ENCODE measurements around the gene RNF152. TPM values are rescaled to one million over a fixed set of nuclear protein-coding genes. Genes with fewer than 3 reads are reported as not detected.

The RNF152 gene
- total RNA-seq, 1 experiment from 2014 or later = 2.4 TPM

GRCh38 chr18:61823595-61823994 lies 69.2 kb downstream of the RNF152 start:
- ChIA-PET CTCF (no interaction called here), POLR2A (no interaction called here)

GRCh38 chr18:61822879-61823278 lies 69.9 kb downstream of the RNF152 start:
- Mint-ChIP-seq H3K4me3 (ENCODE audit: unreplicated experiment) (no peak overlapping the region), H3K27me3 (ENCODE audit: insufficient read depth, unreplicated experiment) (no peaks in the 10 kb centered on the region), H3K4me1 (ENCODE audit: low read depth, unreplicated experiment) (no peaks in the 10 kb centered on the region), H3K27ac (ENCODE audit: unreplicated experiment) (no peak overlapping the region), H3K9me3 (ENCODE audit: unreplicated experiment) (peaks cover 9% of the 10 kb centered on the region), H3K36me3 (ENCODE audit: insufficient read depth, unreplicated experiment) (no peaks in the 10 kb centered on the region)
- Histone ChIP-seq H3K36me3 (ENCODE audit: control insufficient read depth, insufficient read depth, low read length) (no peaks in the 10 kb centered on the region), H3K27me3 (replicated peaks; ENCODE audit: control insufficient read depth, insufficient read depth, low read length) (no peaks in the 10 kb centered on the region), H3K4me3 (ENCODE audit: low read depth, low read length) (no peak overlapping the region), H3K9me3 (no peaks in the 10 kb centered on the region), H3K4me1 (no peaks in the 10 kb centered on the region)
- CTCF ChIA-PET = no interaction called here
- BruUV-seq (replicated peaks) = no TSS peak
- intact Hi-C loops (cut with micrococcal nuclease; ENCODE audit: unreplicated experiment) = no loop called here
- POLR2A ChIA-PET = no interaction called here
- TF ChIP-seq CTCF (IDR thresholded peaks at IDR 0.05; ENCODE audit: insufficient read depth in 1 of 2, low read depth in 1 of 2, low read length in 1 of 2, severe bottlenecking in 1 of 2, unreplicated experiment in 1 of 2) = no peak
- no peak for DNase-seq

More at GRCh38 chr18:61823595-61823994, 69.2 kb downstream of the RNF152 start:
- Mint-ChIP-seq H3K4me1 (ENCODE audit: low read depth, unreplicated experiment) (no peaks in the 10 kb centered on the region), H3K9me3 (ENCODE audit: unreplicated experiment) (peaks cover 9% of the 10 kb centered on the region), H3K27me3 (ENCODE audit: insufficient read depth, unreplicated experiment) (no peaks in the 10 kb centered on the region), H3K4me3 (ENCODE audit: unreplicated experiment) (no peak overlapping the region), H3K27ac (ENCODE audit: unreplicated experiment) (no peak overlapping the region), H3K36me3 (ENCODE audit: insufficient read depth, unreplicated experiment) (no peaks in the 10 kb centered on the region)
- intact Hi-C loops (cut with micrococcal nuclease; ENCODE audit: unreplicated experiment) = no loop called here
- Histone ChIP-seq H3K27me3 (replicated peaks; ENCODE audit: control insufficient read depth, insufficient read depth, low read length) (no peaks in the 10 kb centered on the region), H3K4me3 (ENCODE audit: low read depth, low read length) (no peak overlapping the region), H3K36me3 (ENCODE audit: control insufficient read depth, insufficient read depth, low read length) (no peaks in the 10 kb centered on the region), H3K9me3 (no peaks in the 10 kb centered on the region), H3K4me1 (no peaks in the 10 kb centered on the region)
- no TSS peak for BruUV-seq (replicated peaks)
- TF ChIP-seq CTCF (IDR thresholded peaks at IDR 0.05; ENCODE audit: insufficient read depth in 1 of 2, low read depth in 1 of 2, low read length in 1 of 2, severe bottlenecking in 1 of 2, unreplicated experiment in 1 of 2) = no peak
- DNase-seq = no peak

- DNase-seq = no peak
- no peaks in the 10 kb centered on the region for H3K4me1 Mint-ChIP-seq (ENCODE audit: low read depth, unreplicated experiment)
- CTCF ChIA-PET = no interaction called here
- no peaks in the 10 kb centered on the region for H3K36me3 ChIP-seq (ENCODE audit: control insufficient read depth, insufficient read depth, low read length)
- POLR2A ChIA-PET = no interaction called here
- no TSS peak for BruUV-seq (replicated peaks)
- no peaks in the 10 kb centered on the region for H3K4me1 ChIP-seq
- H3K27ac Mint-ChIP-seq (ENCODE audit: unreplicated experiment) = no peak overlapping the region
- H3K9me3 ChIP-seq = no peaks in the 10 kb centered on the region
- no peak overlapping the region for H3K4me3 ChIP-seq (ENCODE audit: low read depth, low read length)
- H3K27me3 Mint-ChIP-seq (ENCODE audit: insufficient read depth, unreplicated experiment) = no peaks in the 10 kb centered on the region
- intact Hi-C loops (cut with micrococcal nuclease; ENCODE audit: unreplicated experiment) = no loop called here
- no peak for TF ChIP-seq CTCF (IDR thresholded peaks at IDR 0.05; ENCODE audit: insufficient read depth in 1 of 2, low read depth in 1 of 2, low read length in 1 of 2, severe bottlenecking in 1 of 2, unreplicated experiment in 1 of 2)
- H3K36me3 Mint-ChIP-seq (ENCODE audit: insufficient read depth, unreplicated experiment) = no peaks in the 10 kb centered on the region
- peaks cover 9% of the 10 kb centered on the region for H3K9me3 Mint-ChIP-seq (ENCODE audit: unreplicated experiment)
- no peak overlapping the region for H3K4me3 Mint-ChIP-seq (ENCODE audit: unreplicated experiment)
- H3K27me3 ChIP-seq (replicated peaks; ENCODE audit: control insufficient read depth, insufficient read depth, low read length) = no peaks in the 10 kb centered on the region
Measured at GRCh38 chr18:61821748-61822147, 71.1 kb downstream of the RNF152 start.
